ENCODE results near the gene FLNC. TPM values are rescaled to one million over a fixed set of nuclear protein-coding genes. Genes with fewer than 3 reads are reported as not detected.

Gene FLNC
- polyA plus RNA-seq, 1 donor from 2014 or later = 0.36 TPM

GRCh38 chr7:128785738-128786137 lies 44.5 kb upstream of the FLNC start:
- no peaks in the 10 kb centered on the region for H3K79me2 ChIP-seq (replicated peaks; ENCODE audit: insufficient read depth, low read length)
- H3K27me3 ChIP-seq (ENCODE audit: insufficient read depth, low read depth, low read length) = no peaks in the 10 kb centered on the region

GRCh38 chr7:128788446-128789412 lies 41.5 kb upstream of the FLNC start:
- no peak overlapping the region for H3K27ac ChIP-seq (ENCODE audit: low read length)
- no peaks in the 10 kb centered on the region for H3F3A ChIP-seq (ENCODE audit: insufficient read depth, low read length, poor library complexity, severe bottlenecking)
- no peak overlapping the region for H3K9ac ChIP-seq (ENCODE audit: low read length)
- no peak overlapping the region for H3K4me3 ChIP-seq (ENCODE audit: low read length)
- TF ChIP-seq MXI1 (conservative IDR thresholded peaks at IDR 0.05; ENCODE audit: poor library complexity, severe bottlenecking) = no peak
- TF ChIP-seq RAD21 (conservative IDR thresholded peaks at IDR 0.05) = no peak
- no peak for TF ChIP-seq EZH2 (IDR thresholded peaks at IDR 0.05; ENCODE audit: borderline replicate concordance, insufficient read depth, low read length, poor library complexity, severe bottlenecking)
- TF ChIP-seq SMC3 (conservative IDR thresholded peaks at IDR 0.05; ENCODE audit: poor library complexity) = no peak
- TF ChIP-seq EP300 (conservative IDR thresholded peaks at IDR 0.05; ENCODE audit: poor library complexity, severe bottlenecking) = no peak
- no peak for TF ChIP-seq TAF1 (IDR thresholded peaks at IDR 0.05; ENCODE audit: low read depth)
- no peak for TF ChIP-seq POLR2AphosphoS5 (IDR thresholded peaks at IDR 0.05)
- no peak for TF ChIP-seq REST (IDR thresholded peaks at IDR 0.05; ENCODE audit: borderline replicate concordance)
- no peak for TF ChIP-seq CTCF (IDR thresholded peaks at IDR 0.05; ENCODE audit: poor library complexity, severe bottlenecking)
- no peak overlapping the region for H3K4me2 ChIP-seq (ENCODE audit: low read length)
- no peaks in the 10 kb centered on the region for H3K9me2 ChIP-seq (ENCODE audit: insufficient read depth, low read length)
- no peaks in the 10 kb centered on the region for H3K9me3 ChIP-seq (ENCODE audit: low read length)
- H2AFZ ChIP-seq (ENCODE audit: low read depth, low read length) = no peak overlapping the region
- no peaks in the 10 kb centered on the region for H4K20me1 ChIP-seq (ENCODE audit: insufficient read depth)
- H3K27me3 ChIP-seq (ENCODE audit: insufficient read depth, low read depth, low read length) = no peaks in the 10 kb centered on the region
- peaks cover 6% of the 10 kb centered on the region for H3K79me2 ChIP-seq (replicated peaks; ENCODE audit: insufficient read depth, low read length)
- no peaks in the 10 kb centered on the region for H3K36me3 ChIP-seq (ENCODE audit: insufficient read depth, low read length)

More at GRCh38 chr7:128785738-128786137, 44.5 kb upstream of the FLNC start:
- Histone ChIP-seq H3K4me3 (ENCODE audit: low read length) (no peak overlapping the region), H2AFZ (ENCODE audit: low read depth, low read length) (no peak overlapping the region), H3K36me3 (ENCODE audit: insufficient read depth, low read length) (no peaks in the 10 kb centered on the region), H3K4me2 (ENCODE audit: low read length) (no peak overlapping the region), H3K9me2 (ENCODE audit: insufficient read depth, low read length) (no peaks in the 10 kb centered on the region), H4K20me1 (ENCODE audit: insufficient read depth) (no peaks in the 10 kb centered on the region), H3F3A (ENCODE audit: insufficient read depth, low read length, poor library complexity, severe bottlenecking) (no peaks in the 10 kb centered on the region), H3K9ac (ENCODE audit: low read length) (no peak overlapping the region), H3K9me3 (ENCODE audit: low read length) (no peaks in the 10 kb centered on the region), H3K27ac (ENCODE audit: low read length) (no peak overlapping the region)
- TF ChIP-seq EP300 (conservative IDR thresholded peaks at IDR 0.05; ENCODE audit: poor library complexity, severe bottlenecking) (no peak), RAD21 (conservative IDR thresholded peaks at IDR 0.05) (no peak), EZH2 (IDR thresholded peaks at IDR 0.05; ENCODE audit: borderline replicate concordance, insufficient read depth, low read length, poor library complexity, severe bottlenecking) (no peak), REST (IDR thresholded peaks at IDR 0.05; ENCODE audit: borderline replicate concordance) (no peak), MXI1 (conservative IDR thresholded peaks at IDR 0.05; ENCODE audit: poor library complexity, severe bottlenecking) (no peak)
